Stimulated activated effector memory CD8-positive, alpha-beta T cell treated with anti-CD3 and anti-CD28 coated beads, Interleukin-12 subunit alpha, Interleukin-12 subunit beta, amount 100 ng/mL, for 72 hours (primary cell): Measurements from ENCODE around the gene AJAP1.

Experiments used
- ATAC-seq: fragments of 150-1000 bp; cut with Tn5 transposase; 2 replicates; pipeline ENCODE4 v1.10.0; 2021
- DNase-seq, 2 donors: peaks; one replicate each; pipeline ENCODE4 v3.0.0; 2021 to 2022; ENCODE audit warnings: low spot score in 2 of 2
- H3K27ac Mint-ChIP-seq: one replicate; pipeline ENCODE4 v1.8.0; 2022; ENCODE audit warnings: mild to moderate bottlenecking, mixed read lengths
- H3K36me3 Mint-ChIP-seq: one replicate; pipeline ENCODE4 v1.8.0; 2022; ENCODE audit warnings: mild to moderate bottlenecking, mixed read lengths
- H3K4me1 Mint-ChIP-seq: one replicate; pipeline ENCODE4 v1.8.0; 2022; ENCODE audit warnings: mixed read lengths
- H3K4me3 Mint-ChIP-seq: one replicate; pipeline ENCODE4 v1.8.0; 2022; ENCODE audit warnings: mild to moderate bottlenecking, mixed read lengths
- H3K9me3 Mint-ChIP-seq: one replicate; pipeline ENCODE4 v1.8.0; 2022; ENCODE audit warnings: mixed read lengths

Gene AJAP1

DNA sequence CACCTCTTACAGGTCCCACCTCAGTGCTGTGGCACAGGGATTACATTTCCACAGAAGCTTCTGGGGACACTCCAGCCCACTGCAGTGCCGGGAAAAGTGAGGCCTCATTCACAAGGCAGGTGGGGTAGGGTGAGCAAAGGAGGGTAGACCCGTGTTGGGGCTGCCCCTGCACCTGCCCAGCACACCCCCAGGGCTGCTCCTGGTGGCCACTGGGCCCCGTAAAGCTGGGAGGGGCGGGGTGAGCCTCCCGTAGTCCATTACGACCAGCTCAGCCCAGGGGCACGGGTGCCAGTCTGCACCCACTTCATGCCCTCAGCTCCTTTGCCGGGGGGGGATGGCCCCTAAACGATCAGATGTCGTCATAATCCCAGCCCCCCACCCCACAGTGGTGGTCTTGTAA is 39.5 kb downstream of the AJAP1 start:
- ATAC-seq (no peak), DNase-seq (no peak)
- H3K9me3 Mint-ChIP-seq = no peaks in the 10 kb centered on the region
- no peak overlapping the region for H3K27ac Mint-ChIP-seq
- H3K4me1 Mint-ChIP-seq = no peaks in the 10 kb centered on the region
- H3K4me3 Mint-ChIP-seq = no peak overlapping the region
- no peaks in the 10 kb centered on the region for H3K36me3 Mint-ChIP-seq

GRCh38 chr1:4694492-4694891 is 40.1 kb downstream of the AJAP1 start:
- ATAC-seq = no peak
- no peak overlapping the region for H3K27ac Mint-ChIP-seq
- H3K4me1 Mint-ChIP-seq = no peaks in the 10 kb centered on the region
- no peaks in the 10 kb centered on the region for H3K9me3 Mint-ChIP-seq
- no peak overlapping the region for H3K4me3 Mint-ChIP-seq
- DNase-seq = no peak
- H3K36me3 Mint-ChIP-seq = no peaks in the 10 kb centered on the region

DNA sequence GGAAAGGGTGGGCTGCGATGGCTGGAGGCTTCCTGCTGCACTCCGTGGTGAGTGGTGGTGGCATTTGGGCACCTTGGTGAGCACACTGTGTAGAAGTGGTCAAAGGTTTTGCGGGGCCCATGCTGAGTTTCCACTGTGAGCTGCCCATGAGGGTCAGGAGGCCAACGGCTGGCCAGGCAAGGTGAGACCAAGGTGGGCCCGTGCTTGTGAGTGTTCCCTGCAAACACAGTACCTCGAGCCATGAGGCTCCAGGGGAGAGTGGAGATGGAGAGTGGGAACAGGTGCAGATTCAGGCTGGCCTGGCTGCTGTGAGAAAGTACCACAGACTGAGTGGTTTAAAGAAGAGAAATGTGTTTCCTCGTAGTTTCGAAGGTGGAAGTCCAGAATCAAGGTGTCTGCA is 40.8 kb downstream of the AJAP1 start:
- DNase-seq = no peak
- Mint-ChIP-seq H3K27ac (no peak overlapping the region), H3K36me3 (no peaks in the 10 kb centered on the region), H3K4me3 (no peak overlapping the region), H3K9me3 (no peaks in the 10 kb centered on the region), H3K4me1 (no peaks in the 10 kb centered on the region)
- no peak for ATAC-seq

DNA sequence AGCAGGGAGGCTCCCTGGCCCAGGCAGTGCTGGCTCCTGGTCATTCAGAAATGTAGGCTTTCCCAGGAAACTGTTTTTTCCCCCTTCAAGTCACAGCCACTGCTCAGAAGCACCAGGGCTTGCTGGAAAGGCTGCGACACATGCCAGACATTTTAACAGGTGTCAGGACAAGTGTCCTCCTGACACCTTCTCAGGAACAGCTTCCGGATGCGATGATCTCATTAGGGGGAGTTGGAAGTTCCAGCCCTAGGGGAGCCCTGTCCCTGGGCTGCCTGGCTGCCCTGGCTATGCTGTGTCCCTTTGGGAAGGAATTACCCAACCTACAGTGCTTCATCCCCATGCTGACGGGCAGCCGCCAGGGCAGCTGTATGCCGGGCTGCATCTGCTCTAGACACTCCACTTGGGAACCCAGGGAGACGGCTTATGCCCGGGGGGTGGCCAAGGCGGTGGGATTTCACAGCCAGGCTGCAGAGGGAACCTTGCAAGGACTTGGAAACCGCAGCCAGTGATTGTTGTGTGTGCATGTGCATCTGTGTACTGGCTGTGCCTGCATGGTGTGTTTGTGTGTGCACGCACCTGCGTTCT is 41.8 kb downstream of the AJAP1 start:
- no peak for ATAC-seq
- no peaks in the 10 kb centered on the region for H3K9me3 Mint-ChIP-seq
- H3K4me3 Mint-ChIP-seq = no peak overlapping the region
- no peak overlapping the region for H3K27ac Mint-ChIP-seq
- no peaks in the 10 kb centered on the region for H3K4me1 Mint-ChIP-seq
- no peak for DNase-seq
- no peaks in the 10 kb centered on the region for H3K36me3 Mint-ChIP-seq

GRCh38 chr1:4696753-4697152 is 42.3 kb downstream of the AJAP1 start:
- ATAC-seq (no peak), DNase-seq (no peak)
- Mint-ChIP-seq H3K36me3 (no peaks in the 10 kb centered on the region), H3K4me1 (no peaks in the 10 kb centered on the region), H3K9me3 (no peaks in the 10 kb centered on the region), H3K4me3 (no peak overlapping the region), H3K27ac (no peak overlapping the region)

DNA sequence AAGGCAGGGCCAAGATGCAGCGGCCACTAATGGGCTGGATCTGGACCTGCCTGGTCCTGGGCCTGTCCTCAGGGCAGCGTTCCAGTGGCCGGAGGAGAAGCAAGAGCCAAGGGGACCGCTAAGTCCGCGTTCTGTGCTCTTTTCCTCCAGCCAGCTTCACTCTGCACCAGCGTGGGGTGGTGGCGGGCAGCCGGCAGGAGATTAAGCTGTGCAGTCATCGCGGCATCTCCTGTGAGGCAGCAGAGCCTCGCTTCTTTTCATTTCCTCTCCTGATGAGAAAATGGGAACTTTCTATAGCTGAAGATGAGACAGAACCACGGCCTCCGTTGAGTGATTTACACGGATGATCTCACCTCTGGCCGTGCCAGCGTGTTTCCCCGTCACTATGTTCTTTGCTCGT is 43.4 kb downstream of the AJAP1 start:
- H3K27ac Mint-ChIP-seq = no peak overlapping the region
- H3K36me3 Mint-ChIP-seq = no peaks in the 10 kb centered on the region

GRCh38 chr1:4698911-4699310 is 44.5 kb downstream of the AJAP1 start:
- no peak overlapping the region for H3K4me3 Mint-ChIP-seq
- ATAC-seq = no peak
- no peaks in the 10 kb centered on the region for H3K9me3 Mint-ChIP-seq
- no peak for DNase-seq
- no peaks in the 10 kb centered on the region for H3K36me3 Mint-ChIP-seq
- H3K4me1 Mint-ChIP-seq = no peaks in the 10 kb centered on the region
- no peak overlapping the region for H3K27ac Mint-ChIP-seq

More for the DNA sequence above, 43.4 kb downstream of the AJAP1 start:
- ATAC-seq (no peak), DNase-seq (no peak)
- Mint-ChIP-seq H3K9me3 (no peaks in the 10 kb centered on the region), H3K4me1 (no peaks in the 10 kb centered on the region), H3K4me3 (no peak overlapping the region)

DNA sequence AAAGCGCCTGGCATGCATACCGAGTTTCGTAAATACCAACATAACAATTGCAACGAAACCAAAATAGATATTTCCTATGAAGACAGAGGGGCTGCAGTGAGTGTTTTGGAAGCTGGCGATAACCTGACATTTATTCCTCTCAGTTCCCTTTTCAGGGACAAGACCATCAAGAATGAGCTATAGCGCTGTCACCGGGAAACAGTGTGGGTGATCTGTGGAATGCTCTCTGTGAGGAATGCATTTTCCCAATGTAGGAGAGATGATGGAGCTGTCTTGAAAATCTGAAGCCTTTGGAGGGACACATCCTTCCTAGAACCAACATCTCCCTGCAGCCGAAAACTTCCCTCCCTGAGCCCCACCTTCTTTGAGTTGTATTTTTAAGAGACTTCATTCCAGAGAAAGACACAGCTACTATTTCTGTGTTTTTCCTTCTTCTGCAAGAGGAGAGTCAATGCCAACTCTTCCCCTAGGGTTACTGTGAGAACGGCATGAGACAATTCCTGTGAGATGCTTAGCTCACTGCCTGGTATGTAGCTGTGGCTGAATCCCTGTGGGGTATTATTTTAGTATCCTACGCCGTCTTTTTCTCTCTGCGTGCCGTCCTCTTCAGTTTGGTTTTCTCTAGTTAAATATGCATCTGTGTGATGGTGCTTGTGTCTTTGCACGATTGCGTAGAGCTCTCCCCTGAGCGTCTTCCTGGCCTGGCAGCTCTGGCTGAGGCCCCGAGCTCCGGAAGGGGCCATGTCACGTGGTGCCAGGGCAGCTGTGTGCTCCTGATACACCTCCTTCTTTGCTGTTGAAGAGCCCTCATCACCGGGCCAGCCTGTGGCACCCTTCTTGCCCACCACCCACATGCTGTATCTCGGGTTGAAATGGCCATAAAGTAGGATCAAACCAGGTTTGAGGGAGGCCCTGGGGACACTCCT is 45.2 kb downstream of the AJAP1 start:
- Mint-ChIP-seq H3K9me3 (no peaks in the 10 kb centered on the region), H3K27ac (no peak overlapping the region), H3K4me1 (no peaks in the 10 kb centered on the region), H3K4me3 (no peak overlapping the region), H3K36me3 (no peaks in the 10 kb centered on the region)
- DNase-seq = no peak
- ATAC-seq = no peak

DNA sequence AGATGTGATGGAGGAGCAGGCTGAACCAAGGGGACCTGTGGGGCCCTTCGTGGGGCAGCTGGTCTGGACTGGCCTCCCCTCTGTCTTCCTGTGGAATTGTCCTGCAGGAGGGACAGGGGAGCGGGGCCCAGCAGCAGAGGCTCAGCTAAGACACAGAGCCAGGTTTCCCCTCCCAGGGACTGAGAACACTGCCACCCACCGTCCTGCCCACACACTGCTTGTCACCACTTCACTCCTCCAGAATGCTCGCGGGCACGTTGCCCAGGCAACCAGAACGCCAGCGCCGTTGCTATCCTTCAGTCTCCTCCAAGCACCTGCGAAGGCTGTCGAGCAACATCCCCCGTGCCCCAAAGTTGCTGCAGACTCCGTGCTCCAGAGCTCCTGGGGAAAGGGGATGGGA is 46.4 kb downstream of the AJAP1 start:
- Mint-ChIP-seq H3K36me3 (no peaks in the 10 kb centered on the region), H3K27ac (no peak overlapping the region), H3K4me1 (no peaks in the 10 kb centered on the region), H3K9me3 (no peaks in the 10 kb centered on the region), H3K4me3 (no peak overlapping the region)
- DNase-seq (no peak), ATAC-seq (no peak)

GRCh38 chr1:4701276-4701675 is 46.9 kb downstream of the AJAP1 start:
- H3K36me3 Mint-ChIP-seq = no peaks in the 10 kb centered on the region

GRCh38 chr1:4702464-4702863 is 48.1 kb downstream of the AJAP1 start:
- Mint-ChIP-seq H3K4me1 (no peaks in the 10 kb centered on the region), H3K27ac (no peak overlapping the region), H3K36me3 (no peaks in the 10 kb centered on the region), H3K9me3 (no peaks in the 10 kb centered on the region), H3K4me3 (no peak overlapping the region)
- no peak for ATAC-seq
- no peak for DNase-seq

More at GRCh38 chr1:4701276-4701675, 46.9 kb downstream of the AJAP1 start:
- H3K9me3 Mint-ChIP-seq = no peaks in the 10 kb centered on the region
- H3K27ac Mint-ChIP-seq = no peak overlapping the region
- no peak overlapping the region for H3K4me3 Mint-ChIP-seq
- DNase-seq (no peak), ATAC-seq (no peak)
- H3K4me1 Mint-ChIP-seq = no peaks in the 10 kb centered on the region

DNA sequence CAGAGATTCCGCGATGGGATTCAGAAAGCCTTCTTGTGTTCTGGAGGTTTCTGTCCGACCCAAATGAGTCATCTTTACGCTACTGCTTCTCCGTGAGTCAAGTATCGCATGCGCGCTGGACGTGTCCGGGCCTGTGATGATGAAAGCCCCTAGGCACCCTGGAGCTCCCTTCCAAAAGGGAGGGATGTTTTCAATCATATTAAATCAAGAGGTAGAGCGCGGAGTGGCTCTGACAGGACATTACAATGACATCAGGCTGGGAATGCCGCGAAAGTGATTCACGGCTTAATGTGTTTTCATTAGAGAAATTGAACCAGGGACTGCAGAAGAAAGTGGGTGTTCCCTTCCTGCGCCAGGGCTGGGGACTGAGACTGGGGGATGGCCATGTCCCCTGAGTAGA is 48.5 kb downstream of the AJAP1 start:
- ATAC-seq (no peak), DNase-seq (no peak)
- no peak overlapping the region for H3K27ac Mint-ChIP-seq
- no peaks in the 10 kb centered on the region for H3K4me1 Mint-ChIP-seq
- no peaks in the 10 kb centered on the region for H3K9me3 Mint-ChIP-seq
- H3K4me3 Mint-ChIP-seq = no peak overlapping the region
- no peaks in the 10 kb centered on the region for H3K36me3 Mint-ChIP-seq

DNA sequence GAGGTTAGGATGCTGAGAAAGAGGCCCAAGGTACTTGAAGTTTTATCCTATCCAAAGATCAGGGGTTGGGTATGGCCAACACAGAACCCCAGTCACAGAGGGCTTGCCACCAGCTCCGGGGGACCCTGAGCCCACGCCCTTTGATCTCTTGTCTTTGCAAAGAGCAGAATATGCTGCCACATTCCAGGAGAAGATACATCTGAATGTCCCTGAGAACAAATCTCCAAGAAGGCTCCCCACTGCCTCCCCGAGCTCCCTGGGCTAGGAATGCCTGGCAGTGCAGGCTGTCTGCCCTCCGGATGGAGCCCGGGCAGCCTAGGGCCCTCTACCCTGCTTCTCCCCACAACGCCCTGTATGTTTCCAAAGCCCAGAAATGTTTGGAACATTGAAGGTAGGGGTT is 49.2 kb downstream of the AJAP1 start:
- Mint-ChIP-seq H3K4me1 (no peaks in the 10 kb centered on the region), H3K4me3 (no peak overlapping the region), H3K27ac (no peak overlapping the region), H3K36me3 (no peaks in the 10 kb centered on the region), H3K9me3 (no peaks in the 10 kb centered on the region)
- no peak for ATAC-seq
- DNase-seq = no peak

- Mint-ChIP-seq H3K9me3 (no peaks in the 10 kb centered on the region), H3K36me3 (no peaks in the 10 kb centered on the region), H3K27ac (no peak overlapping the region), H3K4me1 (peaks cover 6% of the 10 kb centered on the region), H3K4me3 (no peak overlapping the region)
- ATAC-seq = no peak
- DNase-seq = no peak
These were observed 54.6 kb downstream of the AJAP1 start for GRCh38 chr1:4708840-4709507.

DNA sequence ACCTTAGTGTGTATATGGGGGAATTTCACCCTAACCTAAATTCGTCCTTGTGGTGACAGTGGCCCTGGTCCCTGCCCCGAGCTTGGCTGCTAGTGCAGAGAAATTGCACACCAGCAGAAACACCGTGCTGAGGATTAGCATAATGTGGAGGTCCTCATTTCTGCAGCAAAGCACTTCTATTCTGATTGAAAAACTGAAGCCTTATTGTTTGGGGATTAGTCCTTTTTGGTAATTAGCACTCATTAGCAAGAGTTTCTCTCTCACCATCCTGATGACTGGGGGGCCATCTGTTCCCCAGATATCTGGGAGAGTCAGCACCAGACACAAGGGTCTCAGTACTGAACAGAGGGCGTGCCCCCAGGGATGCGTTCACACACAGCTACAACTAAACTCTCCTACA is 55.2 kb downstream of the AJAP1 start:
- no peak overlapping the region for H3K27ac Mint-ChIP-seq
- peaks cover 6% of the 10 kb centered on the region for H3K4me1 Mint-ChIP-seq
- no peak overlapping the region for H3K4me3 Mint-ChIP-seq
- ATAC-seq (no peak), DNase-seq (no peak)
- H3K9me3 Mint-ChIP-seq = no peaks in the 10 kb centered on the region
- no peaks in the 10 kb centered on the region for H3K36me3 Mint-ChIP-seq
